ENCODE measurements around the gene CLPTM1.

CLPTM1 gene

DNA sequence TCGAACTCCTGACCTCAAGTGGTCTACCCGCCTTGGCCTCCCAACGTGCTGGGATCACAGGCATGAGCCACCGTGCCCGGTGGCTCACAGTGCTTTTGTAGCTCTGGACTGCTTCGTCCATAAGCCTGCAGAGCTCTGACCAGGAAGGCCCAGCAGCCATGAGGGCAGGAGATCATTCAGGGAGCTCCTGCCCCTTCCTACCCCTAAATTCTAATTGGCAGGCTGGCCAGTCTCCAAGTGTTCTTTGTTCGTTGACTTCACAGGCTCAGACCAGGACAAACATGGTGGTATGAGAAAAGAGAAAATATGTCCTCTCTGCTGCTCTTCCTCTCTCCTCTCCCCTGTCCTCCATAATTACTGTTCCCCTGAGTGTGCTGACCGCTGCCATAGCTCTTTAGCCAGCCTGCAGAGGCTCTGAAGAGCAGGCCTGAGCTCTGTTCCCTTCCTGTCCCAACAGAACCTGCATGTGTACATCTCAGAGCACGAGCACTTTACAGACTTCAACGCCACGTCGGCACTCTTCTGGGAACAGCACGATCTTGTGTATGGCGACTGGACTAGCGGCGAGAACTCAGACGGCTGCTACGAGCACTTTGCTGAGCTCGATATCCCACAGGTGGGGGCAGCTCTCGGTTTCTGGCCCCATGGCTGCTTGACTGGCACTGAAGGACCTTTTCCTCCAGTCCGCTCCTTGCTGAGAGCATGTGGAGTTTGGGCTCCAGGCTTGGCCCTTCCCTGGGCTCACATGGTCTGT lies 19.0 kb downstream of the CLPTM1 start:
- no peak overlapping the region for H3K9ac ChIP-seq (ENCODE audit: low read length)
- no peaks in the 10 kb centered on the region for H4K20me1 ChIP-seq (ENCODE audit: insufficient read depth, low read length)
- H3K79me2 ChIP-seq (ENCODE audit: insufficient read depth, low read length): no peaks in the 10 kb centered on the region
- no peak overlapping the region for H2AFZ ChIP-seq (ENCODE audit: low read length)
- no peaks in the 10 kb centered on the region for H3K27me3 ChIP-seq (ENCODE audit: insufficient read depth, low read length)
- H3K9me3 ChIP-seq (ENCODE audit: low read length): no peaks in the 10 kb centered on the region
- H3K36me3 ChIP-seq (ENCODE audit: insufficient read depth, low read length): peaks cover 62% of the 10 kb centered on the region
- H3K27ac ChIP-seq (ENCODE audit: low read depth, low read length, poor library complexity, severe bottlenecking): no peak overlapping the region
- H3K9me2 ChIP-seq (ENCODE audit: low read depth, low read length): no peaks in the 10 kb centered on the region
- TF ChIP-seq, protein P1, sequence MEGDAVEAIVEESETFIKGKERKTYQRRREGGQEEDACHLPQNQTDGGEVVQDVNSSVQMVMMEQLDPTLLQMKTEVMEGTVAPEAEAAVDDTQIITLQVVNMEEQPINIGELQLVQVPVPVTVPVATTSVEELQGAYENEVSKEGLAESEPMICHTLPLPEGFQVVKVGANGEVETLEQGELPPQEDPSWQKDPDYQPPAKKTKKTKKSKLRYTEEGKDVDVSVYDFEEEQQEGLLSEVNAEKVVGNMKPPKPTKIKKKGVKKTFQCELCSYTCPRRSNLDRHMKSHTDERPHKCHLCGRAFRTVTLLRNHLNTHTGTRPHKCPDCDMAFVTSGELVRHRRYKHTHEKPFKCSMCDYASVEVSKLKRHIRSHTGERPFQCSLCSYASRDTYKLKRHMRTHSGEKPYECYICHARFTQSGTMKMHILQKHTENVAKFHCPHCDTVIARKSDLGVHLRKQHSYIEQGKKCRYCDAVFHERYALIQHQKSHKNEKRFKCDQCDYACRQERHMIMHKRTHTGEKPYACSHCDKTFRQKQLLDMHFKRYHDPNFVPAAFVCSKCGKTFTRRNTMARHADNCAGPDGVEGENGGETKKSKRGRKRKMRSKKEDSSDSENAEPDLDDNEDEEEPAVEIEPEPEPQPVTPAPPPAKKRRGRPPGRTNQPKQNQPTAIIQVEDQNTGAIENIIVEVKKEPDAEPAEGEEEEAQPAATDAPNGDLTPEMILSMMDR (IDR thresholded peaks at IDR 0.05; ENCODE audit: low read length): no peak
- TF ChIP-seq EZH2 (IDR thresholded peaks at IDR 0.05; ENCODE audit: borderline replicate concordance, low read length): no peak
- no peaks in the 10 kb centered on the region for H3F3A ChIP-seq (ENCODE audit: insufficient read depth, low read length)
- H3K4me1 ChIP-seq (ENCODE audit: insufficient read depth, low read length, severe bottlenecking): peaks cover 5% of the 10 kb centered on the region
- H3K4me3 ChIP-seq (ENCODE audit: low read depth, low read length, poor library complexity, severe bottlenecking): no peak overlapping the region
- no peak overlapping the region for H3K4me2 ChIP-seq (ENCODE audit: low read length)

DNA sequence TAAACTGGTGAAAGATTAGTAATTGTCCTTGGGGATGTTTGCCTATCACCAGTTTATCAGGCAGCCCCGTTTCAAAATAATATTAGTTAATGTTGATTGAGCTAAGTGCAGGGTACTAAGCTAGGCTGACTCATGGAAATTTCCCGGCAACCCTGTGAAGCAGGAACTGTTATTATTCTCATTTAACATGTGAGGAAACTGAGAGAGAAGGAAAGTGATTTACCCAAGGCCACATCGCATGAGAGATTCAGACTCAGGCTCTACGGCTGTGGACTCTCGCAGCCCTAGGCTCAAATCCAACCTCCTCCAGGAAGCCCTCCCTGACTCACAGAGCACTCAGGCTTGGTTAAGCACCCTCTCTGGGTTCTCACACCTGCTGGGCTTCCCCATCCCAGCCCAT lies 19.7 kb downstream of the CLPTM1 start:
- H3K27me3 ChIP-seq (ENCODE audit: insufficient read depth, low read length): no peaks in the 10 kb centered on the region
- TF ChIP-seq EZH2 (IDR thresholded peaks at IDR 0.05; ENCODE audit: borderline replicate concordance, low read length): no peak
- TF ChIP-seq, protein P1 (IDR thresholded peaks at IDR 0.05; ENCODE audit: low read length): no peak
- H3F3A ChIP-seq (ENCODE audit: insufficient read depth, low read length): no peaks in the 10 kb centered on the region
- no peak overlapping the region for H3K9ac ChIP-seq (ENCODE audit: low read length)
- no peaks in the 10 kb centered on the region for H3K79me2 ChIP-seq (ENCODE audit: insufficient read depth, low read length)
- H3K36me3 ChIP-seq (ENCODE audit: insufficient read depth, low read length): peaks cover 68% of the 10 kb centered on the region
- H2AFZ ChIP-seq (ENCODE audit: low read length): no peak overlapping the region
- H3K4me3 ChIP-seq (ENCODE audit: low read depth, low read length, poor library complexity, severe bottlenecking): no peak overlapping the region
- no peak overlapping the region for H3K27ac ChIP-seq (ENCODE audit: low read depth, low read length, poor library complexity, severe bottlenecking)
- no peaks in the 10 kb centered on the region for H4K20me1 ChIP-seq (ENCODE audit: insufficient read depth, low read length)
- H3K4me2 ChIP-seq (ENCODE audit: low read length): no peak overlapping the region
- no peaks in the 10 kb centered on the region for H3K9me3 ChIP-seq (ENCODE audit: low read length)
- peaks cover 5% of the 10 kb centered on the region for H3K4me1 ChIP-seq (ENCODE audit: insufficient read depth, low read length, severe bottlenecking)
- no peaks in the 10 kb centered on the region for H3K9me2 ChIP-seq (ENCODE audit: low read depth, low read length)

DNA sequence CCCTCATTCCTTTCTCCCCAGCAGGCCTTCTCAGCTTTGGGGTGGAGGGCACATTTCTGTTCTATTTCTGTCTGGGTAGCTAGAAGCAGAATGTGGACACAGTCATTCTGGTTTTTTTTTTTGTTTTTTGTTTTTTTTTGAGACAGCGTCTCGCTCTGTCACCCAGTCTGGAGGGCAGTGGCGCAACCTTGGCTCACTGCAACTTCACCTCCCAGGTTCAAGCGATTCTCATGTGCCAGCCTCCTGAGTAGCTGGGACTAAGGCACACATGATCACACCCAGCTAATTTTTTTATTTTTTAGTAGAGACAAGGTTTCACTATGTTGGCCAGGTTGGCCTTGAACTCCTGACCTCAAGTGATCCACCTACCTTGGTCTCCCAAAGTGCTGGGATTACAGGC lies 20.3 kb downstream of the CLPTM1 start:
- no peak overlapping the region for H3K4me2 ChIP-seq (ENCODE audit: low read length)
- H3F3A ChIP-seq (ENCODE audit: insufficient read depth, low read length): no peaks in the 10 kb centered on the region
- H3K27ac ChIP-seq (ENCODE audit: low read depth, low read length, poor library complexity, severe bottlenecking): no peak overlapping the region
- H3K79me2 ChIP-seq (ENCODE audit: insufficient read depth, low read length): no peaks in the 10 kb centered on the region
- no peaks in the 10 kb centered on the region for H4K20me1 ChIP-seq (ENCODE audit: insufficient read depth, low read length)
- no peak overlapping the region for H2AFZ ChIP-seq (ENCODE audit: low read length)
- no peak for TF ChIP-seq EZH2 (IDR thresholded peaks at IDR 0.05; ENCODE audit: borderline replicate concordance, low read length)
- TF ChIP-seq, protein P1 (IDR thresholded peaks at IDR 0.05; ENCODE audit: low read length): no peak
- no peaks in the 10 kb centered on the region for H3K9me2 ChIP-seq (ENCODE audit: low read depth, low read length)
- H3K9ac ChIP-seq (ENCODE audit: low read length): no peak overlapping the region
- no peaks in the 10 kb centered on the region for H3K9me3 ChIP-seq (ENCODE audit: low read length)
- no peaks in the 10 kb centered on the region for H3K27me3 ChIP-seq (ENCODE audit: insufficient read depth, low read length)
- no peak overlapping the region for H3K4me3 ChIP-seq (ENCODE audit: low read depth, low read length, poor library complexity, severe bottlenecking)
- peaks cover 5% of the 10 kb centered on the region for H3K4me1 ChIP-seq (ENCODE audit: insufficient read depth, low read length, severe bottlenecking)
- H3K36me3 ChIP-seq (ENCODE audit: insufficient read depth, low read length): peaks cover 74% of the 10 kb centered on the region

Data from OCI-LY1 (cell line).